Stimulated activated CD8-positive, alpha-beta memory T cell treated with anti-CD3 and anti-CD28 coated beads, Interleukin-15, amount 100 ng/mL, for 24 hours (primary cell): ENCODE measurements around the gene CHD8.
"Not testable (repeated sequence)": the region's sequence is repeated elsewhere in the genome, so short reads cannot be mapped to it uniquely, and the experiment has no call there.

Source experiments
- DNase-seq: peaks from one replicate; pipeline ENCODE4 v3.0.0-alpha.2; 2020; ENCODE audit warnings: low read depth

CHD8 gene

GRCh38 chr14:21436567-21437062, 19.3 kb downstream of the CHD8 start:
- no peak for DNase-seq

DNA sequence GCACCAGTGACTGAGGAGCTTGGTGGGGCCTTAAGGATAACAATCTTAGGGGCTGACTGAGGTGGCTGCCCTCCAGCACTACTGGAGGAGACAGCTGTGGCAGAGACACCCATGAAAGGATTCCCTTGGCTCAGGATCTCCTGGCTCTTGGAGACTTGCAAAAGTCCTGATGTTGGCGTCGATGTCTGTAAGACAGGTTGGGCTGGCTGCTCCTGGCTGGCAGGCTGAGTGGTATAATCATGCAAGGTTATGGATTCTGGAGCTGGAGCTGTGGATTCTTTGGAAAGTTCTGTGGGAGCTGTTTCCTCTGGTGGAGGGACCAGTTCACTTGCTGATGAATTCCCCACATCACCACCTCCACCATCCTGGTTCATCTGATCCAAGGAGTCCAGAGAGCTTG, 24.8 kb downstream of the CHD8 start:
- DNase-seq, result no peak

GRCh38 chr14:21428930-21429329, 27.0 kb downstream of the CHD8 start:
- no peak for DNase-seq

DNA sequence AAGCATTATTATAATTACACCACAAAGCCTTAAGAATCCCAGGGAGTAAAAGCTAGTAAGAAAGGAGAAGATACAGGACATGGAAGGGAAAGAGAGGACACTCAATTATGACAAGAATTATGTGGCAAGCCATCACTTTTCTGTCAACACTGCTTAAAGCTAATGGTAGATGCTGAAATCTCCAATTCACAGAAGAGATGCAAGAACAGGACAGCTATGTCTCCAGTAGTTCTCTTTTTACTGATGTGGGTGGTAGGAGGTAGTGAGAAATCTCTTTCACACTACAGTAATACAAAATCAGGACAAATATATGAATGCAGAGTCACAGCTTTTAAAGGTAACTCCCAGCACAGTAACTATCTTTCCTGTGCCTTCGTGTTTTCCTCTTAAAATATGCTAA, 29.2 kb downstream of the CHD8 start:
- no peak for DNase-seq

- no peak for DNase-seq
These were observed 36.4 kb downstream of the CHD8 start for GRCh38 chr14:21419528-21419927.

GRCh38 chr14:21415329-21415728, 40.6 kb downstream of the CHD8 start:
- DNase-seq, result no peak

- no peak for DNase-seq
These were observed 41.7 kb downstream of the CHD8 start for GRCh38 chr14:21414137-21414631.

DNA sequence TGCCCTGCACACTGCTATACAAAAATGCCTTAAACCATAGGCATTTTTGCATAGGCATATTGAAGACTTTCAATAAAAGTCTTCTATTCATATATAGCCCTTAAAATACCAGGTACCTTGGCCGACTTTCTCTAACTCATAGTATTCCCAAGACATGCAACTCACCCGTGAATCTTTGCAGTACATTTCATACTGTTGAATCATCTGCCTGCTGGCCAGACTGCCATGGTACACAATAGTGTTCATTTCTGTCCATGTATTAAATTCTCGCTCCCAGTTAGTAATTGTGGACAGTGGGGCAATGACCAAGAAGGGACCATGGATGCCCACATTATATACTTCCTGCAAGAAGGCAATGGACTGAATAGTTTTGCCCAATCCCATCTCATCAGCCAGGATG, 47.8 kb downstream of the CHD8 start:
- no peak for DNase-seq

GRCh38 chr14:21406213-21406612, 49.7 kb downstream of the CHD8 start:
- no peak for DNase-seq

- no peak for DNase-seq
These were observed 50.8 kb downstream of the CHD8 start for GRCh38 chr14:21405097-21405496.

- DNase-seq, result no peak
These were observed 56.5 kb downstream of the CHD8 start for GRCh38 chr14:21399311-21399870.

- DNase-seq, result no peak
These were observed 57.0 kb downstream of the CHD8 start for GRCh38 chr14:21398901-21399300.

DNA sequence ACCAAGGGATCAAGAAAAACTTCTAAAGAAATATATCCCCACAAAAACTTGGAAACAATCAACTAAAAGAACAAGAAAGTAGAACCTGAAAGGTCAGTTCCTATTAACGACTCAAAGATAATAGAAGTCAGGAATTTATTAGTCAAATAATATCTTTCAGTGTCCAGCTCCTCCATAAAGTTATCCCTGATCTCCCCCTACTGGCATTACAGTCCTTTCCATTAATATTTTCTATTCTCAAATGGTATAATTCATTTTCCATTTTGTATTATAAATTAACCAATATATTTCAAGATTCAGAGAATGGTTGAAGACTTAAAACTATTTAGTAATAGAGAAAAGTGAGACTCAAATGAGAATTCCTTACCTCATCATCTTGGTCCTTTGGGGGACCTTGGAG, 60.5 kb downstream of the CHD8 start:
- no peak for DNase-seq

DNA sequence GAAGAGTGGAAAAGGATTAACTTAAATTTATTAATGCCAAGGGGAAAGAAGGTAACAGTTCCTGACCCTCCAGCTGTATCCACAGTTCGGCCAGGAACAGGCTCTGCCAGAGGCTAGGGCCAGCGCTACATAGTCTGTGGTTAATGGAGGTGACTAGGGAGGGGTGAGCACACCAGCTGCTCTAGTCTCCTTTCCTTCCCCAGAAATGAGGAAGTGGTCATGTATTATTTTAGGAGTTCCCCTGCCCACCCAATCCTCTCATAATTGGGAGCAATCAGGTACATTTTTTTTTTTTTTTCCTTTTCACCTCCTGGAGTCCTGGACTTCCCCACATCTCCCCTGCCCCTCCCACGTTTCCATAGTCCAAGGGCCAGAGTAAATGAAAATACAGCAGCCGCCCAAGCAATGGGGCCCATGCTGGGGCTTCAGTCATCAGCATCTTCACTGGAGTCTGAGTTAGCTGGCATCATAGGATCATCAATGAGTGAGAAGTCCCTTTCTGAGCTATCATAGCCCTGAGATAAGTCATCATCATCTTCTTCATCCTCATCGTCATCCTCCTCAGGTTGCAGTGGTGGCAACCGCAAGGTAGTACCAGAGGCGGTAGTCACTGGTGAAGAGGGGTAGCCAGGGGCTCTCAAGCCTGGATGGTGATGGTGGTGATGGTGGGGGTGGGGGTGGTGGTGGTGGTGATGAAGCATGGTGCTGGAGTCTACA, 70.6 kb downstream of the CHD8 start:
- no peak for DNase-seq

- peak; percentile 10 for DNase-seq
These were observed 71.5 kb downstream of the CHD8 start for GRCh38 chr14:21384494-21384851.

DNA sequence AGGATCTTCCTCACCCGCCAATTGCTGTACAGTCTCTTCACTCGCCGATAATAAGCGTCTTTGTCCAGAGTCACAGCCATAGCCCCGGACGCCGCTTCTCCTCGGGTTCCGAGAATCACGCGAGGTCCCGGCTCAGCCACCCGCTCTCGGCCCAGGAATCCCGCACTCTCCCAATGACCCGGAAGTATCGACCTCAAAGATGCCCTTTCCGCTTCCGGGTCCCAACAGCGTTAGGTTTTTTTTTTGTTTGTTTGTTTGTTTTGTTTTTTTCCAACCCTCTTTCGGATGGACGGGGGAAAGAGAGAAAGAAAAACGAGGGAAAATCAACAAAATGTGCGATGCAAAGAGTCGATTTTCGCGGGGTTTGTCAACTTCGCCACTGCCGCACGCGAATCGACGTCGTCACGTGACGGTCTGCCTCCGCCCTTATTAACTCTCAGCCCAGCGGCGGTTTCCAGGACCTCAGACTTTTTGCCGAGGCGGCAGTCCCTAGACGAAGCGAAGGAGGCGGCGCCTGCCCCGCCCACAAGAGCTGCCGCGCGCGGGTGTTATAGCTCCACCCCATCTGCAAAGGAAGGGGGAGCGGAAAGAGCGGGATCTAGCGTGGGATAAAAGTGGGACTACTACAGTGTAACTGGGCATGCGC, 72.0 kb downstream of the CHD8 start, which contains the start of gene SUPT16H:
SUPT16H (minus strand) TSS at position 172 of the 646 bp plus-strand sequence; CDS start at position 80, 92 bp downstream.
- DNase-seq, result peak; percentile 72

GRCh38 chr14:21382886-21383847, 72.8 kb downstream of the CHD8 start:
- DNase-seq, result peak; percentile 6

- DNase-seq, result no peak
These were observed 73.8 kb downstream of the CHD8 start for GRCh38 chr14:21382095-21382494.

- no peak for DNase-seq
These were observed 76.6 kb downstream of the CHD8 start for GRCh38 chr14:21379338-21379737.

GRCh38 chr14:21373980-21374379, 81.9 kb downstream of the CHD8 start:
- no peak for DNase-seq

DNA sequence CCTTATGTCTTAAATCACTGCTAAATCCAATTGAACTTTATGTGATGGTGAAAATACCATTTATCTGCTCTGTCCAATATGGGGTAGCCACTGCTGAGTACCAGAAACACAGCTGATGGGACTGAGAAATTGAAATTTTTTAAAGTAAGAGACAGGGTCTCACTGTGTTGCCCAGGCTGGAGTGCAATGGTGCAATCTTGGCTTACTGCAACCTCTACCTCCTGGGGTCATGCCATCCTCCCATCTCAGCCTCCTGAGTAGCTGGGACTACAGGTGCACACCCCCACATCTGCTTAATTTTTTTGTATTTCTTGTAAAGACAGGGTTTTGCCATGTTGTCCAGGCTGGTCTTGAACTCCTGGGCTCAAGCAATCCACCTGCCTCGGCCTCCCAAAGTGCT, 83.1 kb downstream of the CHD8 start:
- not testable (repeated sequence) for DNase-seq
